Measurements from ENCODE around the gene RFX1.
"Not testable (repeated sequence)": the region's sequence is repeated elsewhere in the genome, so short reads cannot be mapped to it uniquely, and the experiment has no call there.

DNA sequence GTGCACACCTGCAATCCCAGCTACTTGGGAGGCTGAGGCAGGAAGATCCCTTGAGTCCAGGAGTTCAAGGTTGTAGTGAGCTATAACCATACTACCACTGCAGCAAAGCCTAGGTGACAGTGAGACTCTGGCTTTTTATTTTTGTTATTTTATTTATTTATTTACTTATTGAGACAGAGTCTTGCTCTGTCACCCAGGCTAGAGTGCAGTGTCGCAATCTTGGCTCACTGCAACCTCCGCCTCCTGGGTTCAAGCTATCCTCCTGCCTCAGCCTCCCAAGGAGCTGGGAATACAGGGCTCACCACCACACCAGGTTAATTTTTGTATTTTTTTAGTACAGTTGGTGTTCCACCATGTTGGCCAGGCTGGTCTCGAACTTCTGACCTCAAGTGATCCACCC is 32.6 kb downstream of the RFX1 start:
- TF ChIP-seq ZNF605 (CRISPR knock-in tag; IDR thresholded peaks at IDR 0.05); NBN (conservative IDR thresholded peaks at IDR 0.05); ZSCAN30 (CRISPR knock-in tag; IDR thresholded peaks at IDR 0.05); ZNF432 (CRISPR knock-in tag; IDR thresholded peaks at IDR 0.05; ENCODE audit: borderline replicate concordance); RBFOX2 (IDR thresholded peaks at IDR 0.05; ENCODE audit: low read depth, low read length); NFYB (CRISPR knock-in tag; IDR thresholded peaks at IDR 0.05); CEBPB (IDR thresholded peaks at IDR 0.05; ENCODE audit: borderline replicate concordance, low read depth, low read length): not testable (repeated sequence)
- TF ChIP-seq, protein P1, sequence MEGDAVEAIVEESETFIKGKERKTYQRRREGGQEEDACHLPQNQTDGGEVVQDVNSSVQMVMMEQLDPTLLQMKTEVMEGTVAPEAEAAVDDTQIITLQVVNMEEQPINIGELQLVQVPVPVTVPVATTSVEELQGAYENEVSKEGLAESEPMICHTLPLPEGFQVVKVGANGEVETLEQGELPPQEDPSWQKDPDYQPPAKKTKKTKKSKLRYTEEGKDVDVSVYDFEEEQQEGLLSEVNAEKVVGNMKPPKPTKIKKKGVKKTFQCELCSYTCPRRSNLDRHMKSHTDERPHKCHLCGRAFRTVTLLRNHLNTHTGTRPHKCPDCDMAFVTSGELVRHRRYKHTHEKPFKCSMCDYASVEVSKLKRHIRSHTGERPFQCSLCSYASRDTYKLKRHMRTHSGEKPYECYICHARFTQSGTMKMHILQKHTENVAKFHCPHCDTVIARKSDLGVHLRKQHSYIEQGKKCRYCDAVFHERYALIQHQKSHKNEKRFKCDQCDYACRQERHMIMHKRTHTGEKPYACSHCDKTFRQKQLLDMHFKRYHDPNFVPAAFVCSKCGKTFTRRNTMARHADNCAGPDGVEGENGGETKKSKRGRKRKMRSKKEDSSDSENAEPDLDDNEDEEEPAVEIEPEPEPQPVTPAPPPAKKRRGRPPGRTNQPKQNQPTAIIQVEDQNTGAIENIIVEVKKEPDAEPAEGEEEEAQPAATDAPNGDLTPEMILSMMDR (CRISPR knock-in tag; IDR thresholded peaks at IDR 0.05): not testable (repeated sequence)
- TF ChIP-seq, protein P2, sequence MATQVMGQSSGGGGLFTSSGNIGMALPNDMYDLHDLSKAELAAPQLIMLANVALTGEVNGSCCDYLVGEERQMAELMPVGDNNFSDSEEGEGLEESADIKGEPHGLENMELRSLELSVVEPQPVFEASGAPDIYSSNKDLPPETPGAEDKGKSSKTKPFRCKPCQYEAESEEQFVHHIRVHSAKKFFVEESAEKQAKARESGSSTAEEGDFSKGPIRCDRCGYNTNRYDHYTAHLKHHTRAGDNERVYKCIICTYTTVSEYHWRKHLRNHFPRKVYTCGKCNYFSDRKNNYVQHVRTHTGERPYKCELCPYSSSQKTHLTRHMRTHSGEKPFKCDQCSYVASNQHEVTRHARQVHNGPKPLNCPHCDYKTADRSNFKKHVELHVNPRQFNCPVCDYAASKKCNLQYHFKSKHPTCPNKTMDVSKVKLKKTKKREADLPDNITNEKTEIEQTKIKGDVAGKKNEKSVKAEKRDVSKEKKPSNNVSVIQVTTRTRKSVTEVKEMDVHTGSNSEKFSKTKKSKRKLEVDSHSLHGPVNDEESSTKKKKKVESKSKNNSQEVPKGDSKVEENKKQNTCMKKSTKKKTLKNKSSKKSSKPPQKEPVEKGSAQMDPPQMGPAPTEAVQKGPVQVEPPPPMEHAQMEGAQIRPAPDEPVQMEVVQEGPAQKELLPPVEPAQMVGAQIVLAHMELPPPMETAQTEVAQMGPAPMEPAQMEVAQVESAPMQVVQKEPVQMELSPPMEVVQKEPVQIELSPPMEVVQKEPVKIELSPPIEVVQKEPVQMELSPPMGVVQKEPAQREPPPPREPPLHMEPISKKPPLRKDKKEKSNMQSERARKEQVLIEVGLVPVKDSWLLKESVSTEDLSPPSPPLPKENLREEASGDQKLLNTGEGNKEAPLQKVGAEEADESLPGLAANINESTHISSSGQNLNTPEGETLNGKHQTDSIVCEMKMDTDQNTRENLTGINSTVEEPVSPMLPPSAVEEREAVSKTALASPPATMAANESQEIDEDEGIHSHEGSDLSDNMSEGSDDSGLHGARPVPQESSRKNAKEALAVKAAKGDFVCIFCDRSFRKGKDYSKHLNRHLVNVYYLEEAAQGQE (IDR thresholded peaks at IDR 0.05; ENCODE audit: borderline replicate concordance in 1 of 2, low read depth in 1 of 2, low read length in 2 of 2): not testable (repeated sequence)
